Karpas-422 (cell line): ENCODE data around the gene CYP2C19. TPM values are rescaled to one million over a fixed set of nuclear protein-coding genes. Genes with fewer than 3 reads are reported as not detected.
"Not testable (repeated sequence)": the region's sequence is repeated elsewhere in the genome, so short reads cannot be mapped to it uniquely, and the experiment has no call there.

Experiments used
- DNase-seq: peaks from one replicate; pipeline ENCODE4 v3.0.0-alpha.2; 2015
- H2AFZ ChIP-seq: fragments of 200-600 bp; sonication (generic); 2 replicates; pipeline ENCODE4 v1.6.1; 2014; ENCODE audit warnings: antibody characterized with exemption, low read length, mixed read lengths
- H3K27ac ChIP-seq: fragments of 200-600 bp; sonication (generic); 2 replicates; pipeline ENCODE4 v1.5.1; 2014; ENCODE audit warnings: mild to moderate bottlenecking, low read length, moderate library complexity
- H3K27me3 ChIP-seq: fragments of 200-600 bp; sonication (generic); 2 replicates; pipeline ENCODE4 v1.6.1; 2014; ENCODE audit warnings: low read length, mixed read lengths
- H3K36me3 ChIP-seq: fragments of 200-600 bp; sonication (generic); 2 replicates; pipeline ENCODE4 v1.6.1; 2014; ENCODE audit warnings: low read length, mixed read lengths; ENCODE audit not compliant: insufficient read depth
- H3K4me1 ChIP-seq: fragments of 200-600 bp; sonication (generic); 2 replicates; pipeline ENCODE4 v1.6.1; 2014; ENCODE audit warnings: mild to moderate bottlenecking, low read length, mixed read lengths
- H3K4me2 ChIP-seq: fragments of 200-600 bp; sonication (generic); 2 replicates; pipeline ENCODE4 v1.6.1; 2014; ENCODE audit warnings: low read length, low read depth, mild to moderate bottlenecking; ENCODE audit not compliant: poor library complexity, severe bottlenecking
- H3K4me3 ChIP-seq: fragments of 200-600 bp; sonication (generic); 2 replicates; pipeline ENCODE4 v1.5.1; 2014; ENCODE audit warnings: mild to moderate bottlenecking, antibody characterized with exemption, low read length, mixed read lengths
- H3K79me2 ChIP-seq: fragments of 200-600 bp; sonication (generic); 2 replicates; pipeline ENCODE4 v1.6.1; 2014; ENCODE audit warnings: mild to moderate bottlenecking, low read length, mixed read lengths
- H3K9ac ChIP-seq: fragments of 200-600 bp; sonication (generic); 2 replicates; pipeline ENCODE4 v1.6.0; 2014; ENCODE audit warnings: low read length
- H3K9me2 ChIP-seq: fragments of 200-600 bp; sonication (generic), shearing (Covaris generic); replicated peaks from 2 replicates; pipeline ENCODE4 v1.6.0; 2014; ENCODE audit warnings: mild to moderate bottlenecking, low read length, moderate library complexity; ENCODE audit not compliant: insufficient read depth
- H3K9me3 ChIP-seq: fragments of 300-700, 200-600 bp; sonication (generic); 2 replicates; pipeline ENCODE4 v1.6.1; 2014; ENCODE audit warnings: low read length, mixed read lengths
- H4K20me1 ChIP-seq: fragments of 200-600 bp; sonication (generic); 2 replicates; pipeline ENCODE4 v1.6.1; 2014; ENCODE audit warnings: mild to moderate bottlenecking, antibody characterized with exemption, low read length, low read depth; ENCODE audit not compliant: insufficient read depth
- total RNA-seq: library from RNA; depleted of rRNA; stranded (reverse); fragments of >200 nt; shearing (Covaris generic); gene quantifications from 2 replicates; pipeline ENCODE4 v1.2.3, GENCODE V29; 2014; ENCODE audit warnings: low replicate concordance

CYP2C19 gene
- total RNA-seq, 1 experiment from 2014 or later = not detected

DNA sequence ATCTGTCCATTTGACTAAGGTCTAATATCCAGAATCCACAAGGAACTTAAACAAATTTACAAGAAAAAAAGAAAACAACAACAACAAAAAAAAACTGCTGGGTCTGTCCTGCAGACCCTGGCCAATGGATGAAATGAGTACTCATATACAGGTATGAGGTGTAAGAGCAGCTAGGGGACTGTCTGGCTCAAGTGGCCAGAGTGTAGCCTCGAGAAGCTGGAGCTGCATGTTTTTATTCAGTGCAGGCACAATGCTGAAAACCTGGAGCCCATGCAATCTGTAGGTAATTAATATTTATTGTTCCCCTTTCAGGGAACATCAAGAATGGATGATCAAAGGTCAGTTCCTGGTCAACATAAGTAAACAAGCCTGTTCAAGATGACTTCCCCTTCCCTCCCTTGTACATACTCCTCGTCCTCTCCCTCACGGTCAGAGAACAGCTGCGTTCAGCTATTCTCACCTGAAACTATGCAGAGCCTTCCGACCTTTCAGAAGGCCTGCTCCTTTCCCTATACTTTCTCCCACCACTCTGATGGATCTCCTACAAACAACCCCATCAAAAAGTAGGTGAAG is 15.5 kb downstream of the CYP2C19 start:
- no peak overlapping the region for H3K4me2 ChIP-seq
- H3K9me2 ChIP-seq = no peaks in the 10 kb centered on the region
- H2AFZ ChIP-seq = no peak overlapping the region
- H3K79me2 ChIP-seq = no peaks in the 10 kb centered on the region
- DNase-seq = no peak
- H3K4me1 ChIP-seq = no peaks in the 10 kb centered on the region
- no peaks in the 10 kb centered on the region for H4K20me1 ChIP-seq
- H3K27me3 ChIP-seq = no peaks in the 10 kb centered on the region
- H3K4me3 ChIP-seq = no peak overlapping the region
- H3K9ac ChIP-seq = no peak overlapping the region
- no peaks in the 10 kb centered on the region for H3K36me3 ChIP-seq
- no peaks in the 10 kb centered on the region for H3K9me3 ChIP-seq
- no peak overlapping the region for H3K27ac ChIP-seq

DNA sequence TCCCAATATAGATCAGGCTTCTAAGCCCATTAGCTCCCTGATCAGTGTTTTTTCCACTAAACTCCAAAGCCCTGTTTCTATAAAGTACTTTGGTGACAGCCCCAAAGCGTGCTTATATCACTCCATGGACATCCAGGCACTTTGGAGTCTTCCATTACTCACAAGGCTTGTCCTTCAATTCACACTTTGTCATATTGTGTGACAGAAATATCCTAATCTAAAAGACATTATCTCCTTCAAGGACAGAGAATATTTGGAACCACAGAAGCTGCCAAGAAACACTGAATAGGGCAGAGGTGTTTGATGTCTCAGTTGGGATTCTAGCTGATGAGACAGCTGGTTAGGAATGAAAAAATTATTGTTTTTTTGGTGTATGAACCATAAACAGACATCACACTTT is 18.4 kb downstream of the CYP2C19 start:
- Histone ChIP-seq H3K36me3 (no peaks in the 10 kb centered on the region), H3K9me3 (no peaks in the 10 kb centered on the region), H2AFZ (no peak overlapping the region), H3K9me2 (no peaks in the 10 kb centered on the region), H3K4me3 (no peak overlapping the region), H4K20me1 (no peaks in the 10 kb centered on the region), H3K4me2 (no peak overlapping the region), H3K27ac (no peak overlapping the region), H3K9ac (no peak overlapping the region), H3K4me1 (no peaks in the 10 kb centered on the region), H3K79me2 (no peaks in the 10 kb centered on the region), H3K27me3 (no peaks in the 10 kb centered on the region)
- no peak for DNase-seq

DNA sequence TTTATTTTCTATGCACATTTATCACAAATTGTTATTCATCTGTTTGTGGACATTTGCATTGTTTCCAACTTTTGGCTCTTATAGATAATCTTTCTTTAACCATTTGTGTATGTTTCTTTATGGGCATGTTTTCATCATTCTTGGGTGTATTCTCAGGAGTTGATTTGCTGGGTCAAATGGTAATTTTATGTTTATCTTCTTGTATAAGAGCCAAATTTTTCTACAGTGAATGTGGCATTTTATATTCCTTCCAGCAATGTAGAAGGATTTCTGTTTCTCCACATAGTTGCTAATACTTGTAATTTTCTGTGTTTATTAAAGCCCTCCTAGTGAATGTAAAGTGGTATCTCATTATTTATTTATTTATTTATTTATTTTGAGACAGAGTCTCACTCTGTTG is 21.8 kb downstream of the CYP2C19 start:
- Histone ChIP-seq H3K9me3 (no peaks in the 10 kb centered on the region), H3K9ac (no peak overlapping the region), H3K36me3 (no peaks in the 10 kb centered on the region), H3K4me2 (no peak overlapping the region), H3K4me3 (no peak overlapping the region), H3K4me1 (no peaks in the 10 kb centered on the region), H4K20me1 (no peaks in the 10 kb centered on the region), H3K27ac (no peak overlapping the region), H2AFZ (no peak overlapping the region), H3K27me3 (no peaks in the 10 kb centered on the region), H3K79me2 (no peaks in the 10 kb centered on the region), H3K9me2 (no peaks in the 10 kb centered on the region)
- no peak for DNase-seq

- H3K79me2 ChIP-seq = no peaks in the 10 kb centered on the region
- H3K27me3 ChIP-seq = no peaks in the 10 kb centered on the region
- no peak overlapping the region for H3K4me3 ChIP-seq
- DNase-seq = no peak
- no peak overlapping the region for H3K27ac ChIP-seq
- H3K9me2 ChIP-seq = no peaks in the 10 kb centered on the region
- no peaks in the 10 kb centered on the region for H3K4me1 ChIP-seq
- H3K4me2 ChIP-seq = no peak overlapping the region
- no peak overlapping the region for H3K9ac ChIP-seq
- H4K20me1 ChIP-seq = no peaks in the 10 kb centered on the region
- no peaks in the 10 kb centered on the region for H3K36me3 ChIP-seq
- no peaks in the 10 kb centered on the region for H3K9me3 ChIP-seq
- H2AFZ ChIP-seq = no peak overlapping the region
Measured at GRCh38 chr10:94785211-94785610, 22.7 kb downstream of the CYP2C19 start.

GRCh38 chr10:94800551-94800950 is 38.1 kb downstream of the CYP2C19 start:
- not testable (repeated sequence) for H3K9me2 ChIP-seq, H3K4me2 ChIP-seq, H3K4me3 ChIP-seq, H3K79me2 ChIP-seq, H2AFZ ChIP-seq, H3K9ac ChIP-seq, H3K9me3 ChIP-seq, H3K4me1 ChIP-seq, H3K27me3 ChIP-seq, H4K20me1 ChIP-seq, H3K36me3 ChIP-seq, DNase-seq, H3K27ac ChIP-seq

DNA sequence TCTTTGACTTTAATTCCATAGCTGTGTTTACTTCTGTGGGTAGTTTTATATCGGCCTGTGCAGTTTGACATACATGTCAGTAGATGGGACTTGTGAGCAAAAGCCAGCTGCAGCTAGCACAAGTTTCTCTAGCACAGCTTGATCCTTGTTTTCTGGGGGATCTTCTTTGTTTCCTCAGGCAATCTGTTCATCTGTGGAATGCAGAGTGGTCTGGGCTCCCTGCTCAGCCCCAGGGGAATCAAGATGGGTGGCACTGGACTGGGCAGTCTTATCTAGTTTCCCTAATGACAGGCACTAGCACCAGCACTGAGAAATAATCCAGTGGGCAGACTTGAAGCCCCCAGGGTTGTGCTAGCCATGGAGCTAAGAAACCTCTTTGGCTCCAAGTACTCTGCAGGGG is 40.8 kb downstream of the CYP2C19 start:
- Histone ChIP-seq H3K27me3 (no peaks in the 10 kb centered on the region), H3K4me1 (no peaks in the 10 kb centered on the region), H3K4me3 (no peak overlapping the region), H2AFZ (no peak overlapping the region), H3K36me3 (no peaks in the 10 kb centered on the region), H3K9ac (no peak overlapping the region), H4K20me1 (no peaks in the 10 kb centered on the region), H3K79me2 (no peaks in the 10 kb centered on the region), H3K9me2 (no peaks in the 10 kb centered on the region), H3K27ac (no peak overlapping the region), H3K4me2 (no peak overlapping the region), H3K9me3 (no peaks in the 10 kb centered on the region)
- no peak for DNase-seq

DNA sequence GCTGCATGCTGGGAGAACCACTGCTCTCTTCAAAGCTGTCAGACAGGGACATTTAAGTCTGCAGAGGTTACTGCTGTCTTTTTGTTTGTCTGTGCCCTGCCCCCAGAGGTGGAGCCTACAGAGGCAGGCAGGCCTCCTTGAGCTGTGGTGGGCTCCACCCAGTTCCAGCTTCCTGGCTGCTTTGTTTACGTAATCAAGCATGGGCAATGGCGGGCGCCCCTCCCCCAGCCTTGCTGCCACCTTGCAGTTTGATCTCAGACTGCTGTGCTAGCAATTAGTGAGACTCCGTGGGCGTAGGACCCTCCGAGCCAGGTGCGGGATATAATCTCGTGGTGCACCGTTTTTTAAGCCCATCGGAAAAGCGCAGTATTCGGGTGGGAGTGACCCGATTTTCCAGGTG is 67.5 kb downstream of the CYP2C19 start:
- not testable (repeated sequence) for H3K4me2 ChIP-seq, H3K9me2 ChIP-seq, H3K27ac ChIP-seq, H2AFZ ChIP-seq, DNase-seq, H3K79me2 ChIP-seq, H3K9me3 ChIP-seq, H4K20me1 ChIP-seq, H3K4me3 ChIP-seq, H3K4me1 ChIP-seq, H3K27me3 ChIP-seq, H3K9ac ChIP-seq, H3K36me3 ChIP-seq

DNA sequence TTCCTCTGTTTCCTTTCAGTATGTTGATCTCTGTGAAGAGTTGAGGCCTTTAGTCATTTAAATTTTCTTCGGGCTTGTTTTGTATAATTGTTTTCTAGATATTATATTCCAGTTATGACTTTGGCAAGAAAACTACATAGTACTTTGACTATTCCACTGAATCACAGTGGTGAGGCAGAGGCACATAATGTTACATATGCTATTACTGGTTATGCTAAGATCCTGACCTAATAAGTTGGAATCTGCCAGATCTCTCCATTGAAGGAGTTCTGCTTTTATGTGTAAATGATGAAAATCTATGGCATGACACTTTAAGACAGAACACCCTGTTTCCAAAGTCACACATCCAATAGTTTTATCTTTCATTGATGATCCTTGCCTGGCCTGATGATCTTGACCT is 83.7 kb downstream of the CYP2C19 start:
- H3K9ac ChIP-seq = no peak overlapping the region
- no peak overlapping the region for H3K27ac ChIP-seq
- H3K36me3 ChIP-seq = no peaks in the 10 kb centered on the region
- H3K4me1 ChIP-seq = no peaks in the 10 kb centered on the region
- no peak for DNase-seq
- H2AFZ ChIP-seq = no peak overlapping the region
- H3K4me3 ChIP-seq = no peak overlapping the region
- no peak overlapping the region for H3K4me2 ChIP-seq
- no peaks in the 10 kb centered on the region for H3K79me2 ChIP-seq
- no peaks in the 10 kb centered on the region for H4K20me1 ChIP-seq
- H3K27me3 ChIP-seq = no peaks in the 10 kb centered on the region
- H3K9me2 ChIP-seq = no peaks in the 10 kb centered on the region
- no peaks in the 10 kb centered on the region for H3K9me3 ChIP-seq

GRCh38 chr10:94850766-94851165 is 88.3 kb downstream of the CYP2C19 start:
- no peak overlapping the region for H3K9ac ChIP-seq
- no peaks in the 10 kb centered on the region for H4K20me1 ChIP-seq
- no peaks in the 10 kb centered on the region for H3K27me3 ChIP-seq
- no peaks in the 10 kb centered on the region for H3K9me3 ChIP-seq
- no peaks in the 10 kb centered on the region for H3K4me1 ChIP-seq
- no peak for DNase-seq
- no peaks in the 10 kb centered on the region for H3K9me2 ChIP-seq
- H2AFZ ChIP-seq = no peak overlapping the region
- H3K4me2 ChIP-seq = no peak overlapping the region
- H3K27ac ChIP-seq = no peak overlapping the region
- no peaks in the 10 kb centered on the region for H3K79me2 ChIP-seq
- H3K36me3 ChIP-seq = no peaks in the 10 kb centered on the region
- no peak overlapping the region for H3K4me3 ChIP-seq
